ENCODE results near the gene CDH23.

CDH23 gene

GRCh38 chr10:71631007-71631861 is 234.5 kb downstream of the CDH23 start:
- no peak for DNase-seq

- no peak for DNase-seq
Observed at GRCh38 chr10:71632200-71632820, 235.6 kb downstream of the CDH23 start.

GRCh38 chr10:71632896-71633600 is 236.3 kb downstream of the CDH23 start:
- no peak for DNase-seq

GRCh38 chr10:71633920-71634319 is 237.2 kb downstream of the CDH23 start:
- no peak for DNase-seq

GRCh38 chr10:71634531-71635164 is 237.9 kb downstream of the CDH23 start:
- DNase-seq = no peak

- no peak for DNase-seq
Observed at GRCh38 chr10:71635251-71635866, 238.6 kb downstream of the CDH23 start.

GRCh38 chr10:71635867-71636266 is 239.1 kb downstream of the CDH23 start:
- DNase-seq = no peak

- no peak for DNase-seq
Observed at GRCh38 chr10:71636588-71636987, 239.9 kb downstream of the CDH23 start.

- no peak for DNase-seq
Observed at GRCh38 chr10:71637305-71637704, 240.6 kb downstream of the CDH23 start.

- no peak for DNase-seq
Observed at GRCh38 chr10:71638064-71638821, 241.5 kb downstream of the CDH23 start.

- DNase-seq = no peak
Observed at GRCh38 chr10:71638822-71639719, 242.4 kb downstream of the CDH23 start.

- no peak for DNase-seq
Observed at GRCh38 chr10:71640607-71641006, 243.9 kb downstream of the CDH23 start.

GRCh38 chr10:71641449-71641848 is 244.7 kb downstream of the CDH23 start:
- DNase-seq = no peak

- no peak for DNase-seq
Observed at GRCh38 chr10:71641986-71642385, 245.3 kb downstream of the CDH23 start.

- no peak for DNase-seq
Observed at GRCh38 chr10:71643904-71644303, 247.2 kb downstream of the CDH23 start.

GRCh38 chr10:71644307-71645180 is 247.8 kb downstream of the CDH23 start:
- no peak for DNase-seq

- DNase-seq = no peak
Observed at GRCh38 chr10:71645185-71645584, 248.5 kb downstream of the CDH23 start.

GRCh38 chr10:71646037-71646436 is 249.3 kb downstream of the CDH23 start:
- no peak for DNase-seq

GRCh38 chr10:71646592-71647292 is 250.0 kb downstream of the CDH23 start:
- no peak for DNase-seq
